ENCODE results near the gene SLC30A1.

DNA sequence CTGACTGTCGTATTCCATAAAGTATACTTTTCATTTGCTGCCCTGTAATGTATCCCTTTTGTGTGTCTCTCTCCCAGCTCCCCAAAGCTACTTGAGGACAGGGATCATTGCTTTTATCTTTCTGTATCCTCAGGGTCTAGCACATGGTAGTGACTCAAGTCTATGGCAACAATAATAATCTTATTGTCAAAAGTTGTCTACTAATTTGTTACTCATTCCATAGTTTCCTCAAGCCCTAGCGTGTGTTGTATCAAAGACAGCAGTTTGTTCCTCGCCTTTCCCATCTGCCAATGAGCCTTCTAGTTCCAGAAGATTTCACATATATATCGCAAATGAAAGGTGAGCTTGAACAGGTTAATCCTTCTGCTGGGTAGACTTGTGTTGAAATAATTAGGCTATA is 9.8 kb upstream of the SLC30A1 start:
- TF ChIP-seq CTCF (IDR thresholded peaks at IDR 0.05) = no peak
- TF ChIP-seq POLR2A (IDR thresholded peaks at IDR 0.05) = no peak

All from uterus (tissue), 2 donors.